HG03378 (cell line): ENCODE data around the gene ZNF184.

Source experiments
- ATAC-seq: cut with Tn5 transposase; IDR thresholded peaks from one replicate; pipeline ENCODE4 v1.9.1; 2021; ENCODE audit warnings: mild to moderate bottlenecking, moderate library complexity; ENCODE audit not compliant: unreplicated experiment

ZNF184 gene

GRCh38 chr6:27479319-27480182, 6.6 kb upstream of the ZNF184 start:
- peak; percentile 65 for ATAC-seq

- ATAC-seq: peak; percentile 66
Measured at GRCh38 chr6:27478706-27479318, 5.9 kb upstream of the ZNF184 start.

- ATAC-seq: no peak
Measured at GRCh38 chr6:27478141-27478705, 5.3 kb upstream of the ZNF184 start.

- ATAC-seq: no peak
Measured at GRCh38 chr6:27477318-27478013, 4.6 kb upstream of the ZNF184 start.

- ATAC-seq: no peak
Measured at GRCh38 chr6:27476090-27476489, 3.2 kb upstream of the ZNF184 start.

GRCh38 chr6:27474672-27475071, 1.8 kb upstream of the ZNF184 start:
- no peak for ATAC-seq

GRCh38 chr6:27474172-27474465, 1.2 kb upstream of the ZNF184 start:
- no peak for ATAC-seq

- peak; percentile 48 for ATAC-seq
Measured at GRCh38 chr6:27472182-27472616, 706 bp downstream of the ZNF184 start.

- ATAC-seq: no peak
Measured at GRCh38 chr6:27471365-27472115, 1.4 kb downstream of the ZNF184 start.

GRCh38 chr6:27470023-27470422, 2.9 kb downstream of the ZNF184 start:
- ATAC-seq: no peak

- ATAC-seq: no peak
Measured at GRCh38 chr6:27468334-27468733, 4.6 kb downstream of the ZNF184 start.

GRCh38 chr6:27452496-27452897, 20.4 kb downstream of the ZNF184 start:
- ATAC-seq: no peak

GRCh38 chr6:27451660-27452390, 21.1 kb downstream of the ZNF184 start:
- no peak for ATAC-seq

- no peak for ATAC-seq
Measured at GRCh38 chr6:27448456-27448855, 24.4 kb downstream of the ZNF184 start.

GRCh38 chr6:27442932-27443331, 30.0 kb downstream of the ZNF184 start:
- no peak for ATAC-seq

- ATAC-seq: no peak
Measured at GRCh38 chr6:27441001-27441400, 31.9 kb downstream of the ZNF184 start.

GRCh38 chr6:27439371-27439770, 33.5 kb downstream of the ZNF184 start:
- no peak for ATAC-seq

GRCh38 chr6:27433714-27434113, 39.2 kb downstream of the ZNF184 start:
- no peak for ATAC-seq

- no peak for ATAC-seq
Measured at GRCh38 chr6:27428966-27429365, 43.9 kb downstream of the ZNF184 start.

GRCh38 chr6:27428502-27428901, 44.4 kb downstream of the ZNF184 start:
- ATAC-seq: no peak
